NCI-H510A (cell line): ENCODE results near the gene CAMK4.
"Not testable (repeated sequence)": the region's sequence is repeated elsewhere in the genome, so short reads cannot be mapped to it uniquely, and the experiment has no call there.

Experiments
- DNase-seq: peaks from one replicate; lab custom pipeline; 2025; lab: John Stamatoyannopoulos, UW

Gene CAMK4

GRCh38 chr5:111383288-111383970, 159.2 kb downstream of the CAMK4 start:
- DNase-seq, result no peak

GRCh38 chr5:111384220-111384619, 160.0 kb downstream of the CAMK4 start:
- no peak for DNase-seq

GRCh38 chr5:111385051-111385450, 160.9 kb downstream of the CAMK4 start:
- no peak for DNase-seq

- no peak for DNase-seq
Measured at GRCh38 chr5:111385970-111386831, 162.0 kb downstream of the CAMK4 start.

GRCh38 chr5:111386832-111387162, 162.6 kb downstream of the CAMK4 start:
- no peak for DNase-seq

- no peak for DNase-seq
Measured at GRCh38 chr5:111387361-111387760, 163.2 kb downstream of the CAMK4 start.

- no peak for DNase-seq
Measured at GRCh38 chr5:111389390-111390082, 165.4 kb downstream of the CAMK4 start.

- DNase-seq, result no peak
Measured at GRCh38 chr5:111392181-111392580, 168.0 kb downstream of the CAMK4 start.

GRCh38 chr5:111394586-111394985, 170.4 kb downstream of the CAMK4 start:
- DNase-seq, result no peak

GRCh38 chr5:111398013-111398412, 173.8 kb downstream of the CAMK4 start:
- DNase-seq, result no peak

- no peak for DNase-seq
Measured at GRCh38 chr5:111399113-111399512, 174.9 kb downstream of the CAMK4 start.

GRCh38 chr5:111401906-111402305, 177.7 kb downstream of the CAMK4 start:
- no peak for DNase-seq

- no peak for DNase-seq
Measured at GRCh38 chr5:111404270-111404769, 180.1 kb downstream of the CAMK4 start.

- no peak for DNase-seq
Measured at GRCh38 chr5:111407562-111407961, 183.4 kb downstream of the CAMK4 start.

GRCh38 chr5:111408817-111409216, 184.6 kb downstream of the CAMK4 start:
- DNase-seq, result no peak

GRCh38 chr5:111409266-111409665, 185.1 kb downstream of the CAMK4 start:
- DNase-seq, result not testable (repeated sequence)

- DNase-seq, result not testable (repeated sequence)
Measured at GRCh38 chr5:111410067-111410466, 185.9 kb downstream of the CAMK4 start.

- DNase-seq, result no peak
Measured at GRCh38 chr5:111411301-111411700, 187.1 kb downstream of the CAMK4 start.

- DNase-seq, result no peak
Measured at GRCh38 chr5:111412593-111412992, 188.4 kb downstream of the CAMK4 start.

GRCh38 chr5:111415053-111415452, 190.9 kb downstream of the CAMK4 start:
- no peak for DNase-seq

GRCh38 chr5:111422245-111422644, 198.1 kb downstream of the CAMK4 start:
- no peak for DNase-seq
